HG03520 (cell line): Measurements from ENCODE around the gene ATAD5.
"Not testable (repeated sequence)": the region's sequence is repeated elsewhere in the genome, so short reads cannot be mapped to it uniquely, and the experiment has no call there.

Source experiments
- ATAC-seq: cut with Tn5 transposase; IDR thresholded peaks from one replicate; pipeline ENCODE4 v1.9.1; 2021; ENCODE audit warnings: mild to moderate bottlenecking, moderate library complexity; ENCODE audit not compliant: unreplicated experiment

ATAD5 gene

DNA sequence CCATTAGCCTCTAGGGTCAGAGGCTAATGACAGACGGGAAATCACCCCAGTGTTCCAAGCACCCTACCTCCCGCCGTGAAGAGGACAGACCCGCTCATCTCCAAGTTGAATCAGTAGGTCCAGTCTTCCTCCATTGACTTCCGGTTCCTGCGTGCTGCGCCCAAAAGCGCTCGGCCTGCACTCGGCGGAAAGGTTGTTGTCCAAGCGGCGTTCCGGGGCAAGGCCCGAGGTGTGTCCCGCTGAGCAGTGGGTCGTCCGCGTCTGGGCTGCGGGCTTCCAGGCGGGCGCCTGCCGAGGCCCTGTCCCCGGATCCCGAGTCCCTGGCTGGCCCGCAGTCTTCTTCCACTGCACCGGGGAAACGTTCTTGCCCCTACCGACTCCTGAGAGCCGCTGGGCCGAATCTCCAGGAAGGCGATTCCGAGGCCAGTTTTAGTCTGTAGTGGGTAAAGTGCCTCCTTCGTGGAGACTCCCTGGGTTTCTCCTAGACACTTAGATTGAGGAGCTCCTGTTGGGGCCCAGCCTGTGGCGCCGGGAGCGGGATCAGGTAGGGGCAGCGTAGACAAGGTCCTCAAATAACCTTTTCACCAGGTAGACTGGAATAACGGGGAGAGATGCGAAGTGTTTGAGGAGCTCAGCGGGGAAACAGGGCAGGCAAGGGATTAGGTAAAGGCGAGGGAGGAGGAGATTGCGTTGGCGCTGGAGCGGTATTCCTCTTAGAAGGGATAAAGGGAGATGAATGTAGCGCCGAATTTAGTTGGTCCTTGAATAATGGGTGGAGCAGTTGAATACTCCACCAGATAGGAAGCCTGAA lies 74.5 kb downstream of the ATAD5 start, which contains the start of gene TEFM:
Gene TEFM (minus strand): TSS at position 138 of the 811 bp plus-strand sequence. CDS start 40 bp downstream, at position 98.
- peak; percentile 75 for ATAC-seq

DNA sequence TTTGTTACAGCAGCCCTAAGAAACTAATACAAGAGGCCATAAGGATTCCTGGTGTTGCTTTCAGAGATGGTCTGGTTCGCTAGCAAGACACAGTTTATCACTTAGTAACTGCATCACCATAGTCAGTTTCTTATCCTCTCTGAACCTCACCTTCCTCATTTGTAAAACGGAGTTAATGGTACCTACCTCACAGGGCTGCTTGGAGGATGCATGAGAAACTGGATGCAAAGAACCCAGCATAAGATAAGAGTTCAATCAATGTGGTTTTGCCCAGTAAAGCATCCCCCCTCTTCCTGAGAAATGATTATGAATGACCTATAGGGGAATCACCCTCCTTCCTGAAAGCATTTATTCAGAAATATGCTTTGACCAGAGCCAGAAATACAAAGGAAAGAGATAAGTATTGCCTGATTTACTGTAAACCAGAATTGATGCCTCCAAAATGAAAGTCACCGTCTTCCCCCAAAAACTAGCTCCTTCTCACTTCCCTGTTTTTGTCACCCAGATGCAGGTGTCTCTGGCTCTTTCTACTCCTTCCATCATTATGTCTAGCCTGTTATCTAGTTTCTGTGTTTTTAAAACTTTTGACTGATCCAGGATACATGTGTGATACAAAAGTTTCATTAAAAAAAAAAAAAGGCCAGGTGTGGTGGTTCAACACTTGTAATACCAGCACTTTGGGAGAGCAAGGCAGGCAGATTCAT lies 77.1 kb downstream of the ATAD5 start:
- ATAC-seq: no peak

DNA sequence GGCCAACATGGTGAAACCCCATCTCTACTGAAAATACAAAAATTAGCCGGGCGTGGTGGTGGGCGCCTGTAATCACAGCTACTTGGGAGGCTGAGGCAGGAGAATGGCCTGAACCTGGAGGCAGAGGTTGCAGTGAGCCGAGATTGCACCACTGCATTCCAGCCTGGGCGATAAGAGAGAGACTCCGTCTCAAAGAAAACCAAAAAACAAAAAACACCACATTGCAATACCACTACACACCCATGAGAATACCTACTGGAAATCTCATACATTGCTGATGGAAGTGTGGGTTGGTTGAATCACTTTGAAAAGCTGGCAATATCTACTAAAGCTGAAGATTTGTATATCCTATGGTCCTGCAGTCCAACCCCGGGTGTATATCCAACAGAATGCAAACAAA lies 78.4 kb downstream of the ATAD5 start:
- ATAC-seq: not testable (repeated sequence)

DNA sequence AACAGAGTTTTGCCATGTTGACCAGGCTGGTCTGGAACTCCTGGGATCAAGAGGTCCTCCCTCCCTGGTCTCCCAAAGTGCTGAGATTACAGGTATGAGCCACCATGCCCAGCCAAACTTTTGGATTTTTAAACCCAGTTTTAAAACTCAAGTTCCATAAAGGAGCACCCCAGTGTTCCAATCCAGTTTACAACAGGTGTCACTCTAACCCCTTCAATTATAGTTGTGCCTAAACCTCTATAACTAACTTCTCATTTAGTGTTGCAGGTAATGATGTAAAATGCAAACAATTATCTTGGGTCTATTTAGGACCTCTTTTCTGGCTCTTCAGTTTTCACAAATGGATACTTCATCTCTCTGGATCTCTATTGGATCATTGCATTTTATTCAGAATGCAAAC lies 82.2 kb downstream of the ATAD5 start:
- no peak for ATAC-seq

DNA sequence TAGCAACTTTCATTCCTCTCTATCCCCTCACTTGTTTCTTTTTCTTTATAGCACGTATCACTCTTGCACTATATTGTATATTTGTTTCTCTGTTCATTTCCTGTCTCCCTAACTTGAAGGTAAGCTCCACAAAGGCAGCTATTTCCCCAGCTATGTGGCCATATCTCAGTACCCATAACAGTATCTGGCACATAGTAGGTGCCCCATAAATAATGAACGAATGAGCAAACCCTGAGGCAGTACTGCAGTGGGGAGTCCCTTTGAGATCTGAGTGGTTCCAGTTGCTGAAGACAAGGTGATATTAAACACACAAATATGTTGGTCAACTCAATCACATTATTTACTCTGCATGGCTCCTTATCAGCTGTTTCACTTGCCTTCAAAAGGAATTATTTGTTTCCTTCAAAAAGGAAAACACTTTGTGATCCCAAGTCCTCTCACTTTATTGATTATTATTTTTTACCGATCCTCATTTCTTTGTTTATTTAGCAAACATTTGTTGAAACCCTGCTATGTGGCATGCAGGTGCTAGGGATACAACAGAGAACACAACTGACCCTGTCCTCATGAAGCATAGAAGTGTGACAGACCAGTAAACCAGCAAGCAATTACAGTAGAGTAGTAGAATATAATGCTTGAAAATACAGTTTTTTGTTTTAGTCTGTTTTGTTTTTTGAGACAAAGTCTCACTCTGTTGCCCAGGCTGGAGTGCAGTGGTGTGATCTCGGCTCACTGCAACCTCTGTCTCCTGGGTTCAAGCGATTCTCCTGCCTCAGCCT lies 84.3 kb downstream of the ATAD5 start:
- no peak for ATAC-seq

DNA sequence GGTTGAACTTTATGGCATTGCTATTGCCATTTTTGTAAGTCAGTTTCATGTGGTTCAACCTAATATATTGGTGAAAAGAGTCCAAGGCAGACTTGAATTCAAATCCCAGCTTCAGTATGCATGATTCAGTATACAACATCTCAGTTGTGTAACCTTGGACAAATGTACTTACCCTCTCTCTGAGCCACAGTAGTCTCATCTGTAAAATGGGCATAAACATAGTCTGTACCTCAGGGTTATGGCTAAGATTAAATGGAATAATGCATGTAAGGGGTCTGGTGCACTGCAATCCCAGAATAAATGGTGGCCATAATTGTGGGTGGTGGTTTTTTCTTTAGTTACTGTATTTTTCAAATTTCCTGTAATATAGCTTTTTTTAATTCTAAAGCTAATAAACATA lies 85.3 kb downstream of the ATAD5 start:
- ATAC-seq: no peak

DNA sequence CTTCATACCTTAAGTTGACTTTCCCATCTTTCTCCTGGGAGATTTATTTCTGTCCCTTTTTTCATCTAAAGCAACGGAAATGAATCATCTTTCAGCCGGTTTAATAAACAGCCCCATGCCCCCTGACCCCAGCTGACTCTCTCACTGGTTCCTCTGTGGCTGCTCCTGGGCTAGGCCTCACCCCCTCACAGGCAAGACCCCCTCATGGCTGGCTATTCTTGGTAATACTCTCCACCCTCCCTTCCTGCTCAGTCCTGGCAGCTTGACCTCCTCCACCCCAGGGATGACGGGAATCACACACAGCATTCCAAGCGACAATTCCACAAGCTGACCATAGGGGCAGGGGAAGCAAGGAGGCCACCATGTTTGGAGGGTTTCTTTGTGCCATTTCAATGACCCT lies 88.5 kb downstream of the ATAD5 start:
- no peak for ATAC-seq

DNA sequence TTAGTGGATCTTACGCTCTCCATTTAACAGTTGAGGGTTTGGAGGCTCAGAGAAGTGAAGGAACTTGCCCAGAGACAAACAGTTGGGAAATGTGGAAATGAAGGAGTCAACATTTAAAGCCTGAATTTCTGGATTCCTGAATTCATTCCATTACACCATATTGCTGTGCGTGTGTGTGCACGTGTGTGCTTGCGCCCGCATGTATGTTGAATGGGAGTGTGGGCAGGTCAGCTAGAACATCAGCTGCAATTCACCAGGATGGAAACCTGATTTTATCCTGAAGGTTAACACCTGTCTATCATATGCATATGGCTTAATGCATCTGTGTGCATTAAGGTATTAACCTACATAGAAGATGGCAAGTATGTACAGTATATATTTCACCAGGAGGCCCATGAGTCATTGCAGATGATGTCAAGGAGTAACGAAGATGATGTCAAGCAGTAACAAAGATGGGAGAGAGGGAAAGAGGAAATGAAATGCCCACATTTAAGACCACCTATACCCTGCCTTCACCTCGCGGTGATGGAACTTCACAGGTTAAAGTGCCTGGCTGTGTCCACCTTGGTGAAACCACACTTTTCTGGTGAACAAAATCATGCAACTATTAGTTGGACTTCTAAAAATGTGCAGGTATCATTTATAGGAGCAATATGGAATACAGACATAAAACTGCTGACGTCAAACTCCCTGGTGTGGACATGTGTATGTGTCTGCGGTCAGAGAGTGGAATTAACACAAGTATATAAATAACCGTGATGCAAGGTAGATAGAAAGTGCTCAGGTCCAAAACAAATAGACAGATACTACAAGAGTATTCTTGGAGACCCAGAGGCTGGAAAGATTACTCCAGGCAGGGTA lies 89.1 kb downstream of the ATAD5 start:
- ATAC-seq: no peak

DNA sequence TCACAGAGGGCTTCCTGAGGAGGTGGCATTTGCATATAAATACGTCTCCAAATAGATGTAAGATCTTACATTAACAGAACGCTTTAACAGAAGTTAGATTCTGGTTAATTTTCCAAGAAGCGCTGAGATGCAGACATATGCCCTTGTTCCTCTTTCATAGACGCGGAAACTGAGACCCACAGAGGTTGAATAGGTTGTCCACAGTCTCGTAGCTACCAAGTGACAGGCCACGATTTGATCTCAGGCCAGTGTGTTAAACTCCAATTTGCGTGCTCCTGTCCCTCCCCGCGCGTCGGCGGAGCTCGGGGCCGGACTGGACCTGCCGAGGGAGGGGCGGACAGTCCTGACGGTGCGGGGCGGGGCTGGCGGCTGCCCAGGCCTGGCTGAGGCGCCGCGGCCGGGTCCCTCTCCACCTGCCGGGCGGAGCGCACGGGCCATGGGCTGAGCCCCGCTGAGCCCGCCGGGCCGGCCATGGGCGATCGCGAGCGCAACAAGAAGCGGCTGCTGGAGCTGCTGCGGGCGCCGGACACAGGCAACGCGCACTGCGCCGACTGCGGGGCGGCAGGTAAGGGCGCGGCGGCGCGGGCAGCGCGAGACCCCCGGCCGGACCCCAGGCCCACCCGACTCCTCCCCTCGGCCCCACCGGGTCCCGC lies 89.9 kb downstream of the ATAD5 start, which contains the start of gene ADAP2:
Gene ADAP2 (plus strand): TSS at position 402 of the 653 bp plus-strand sequence. CDS start 70 bp downstream, at position 472.
- ATAC-seq: no peak

DNA sequence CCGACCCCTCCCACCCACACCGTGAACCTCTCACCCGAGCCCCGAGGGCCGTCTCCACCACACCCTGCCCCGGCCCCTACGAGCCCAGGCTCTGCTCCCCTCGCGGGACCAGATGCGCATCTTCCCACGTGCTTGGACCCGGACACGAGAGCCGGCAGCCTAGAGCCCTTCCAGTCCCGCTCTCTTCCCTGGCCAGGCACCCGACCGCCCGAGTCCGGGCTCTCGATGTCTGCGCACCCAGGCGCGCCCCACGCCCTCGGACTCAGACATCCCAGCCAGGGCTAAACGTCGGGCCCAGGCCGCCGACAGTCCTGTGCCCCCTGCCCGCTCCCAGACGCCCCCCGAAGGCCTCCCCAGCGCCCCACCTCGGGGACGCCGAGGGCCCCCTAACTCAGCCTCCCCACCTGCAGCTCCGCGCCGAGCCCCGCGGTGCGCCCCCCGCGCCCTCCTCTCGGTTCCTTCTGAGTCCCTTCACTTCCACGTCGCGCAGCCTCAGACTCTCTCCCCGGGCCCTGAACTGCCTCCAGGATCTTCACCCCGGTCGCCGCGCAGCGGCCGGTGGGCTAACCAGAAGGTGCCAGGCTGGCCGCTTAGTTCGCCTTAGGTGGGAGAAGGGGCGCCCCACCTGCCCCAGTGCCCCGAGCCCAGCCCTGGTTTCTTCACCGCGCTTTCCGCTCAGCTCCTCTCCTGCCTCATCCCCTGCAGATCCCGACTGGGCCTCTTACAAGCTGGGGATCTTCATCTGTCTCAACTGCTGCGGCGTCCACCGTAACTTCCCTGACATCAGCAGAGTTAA lies 90.7 kb downstream of the ATAD5 start:
- no peak for ATAC-seq

DNA sequence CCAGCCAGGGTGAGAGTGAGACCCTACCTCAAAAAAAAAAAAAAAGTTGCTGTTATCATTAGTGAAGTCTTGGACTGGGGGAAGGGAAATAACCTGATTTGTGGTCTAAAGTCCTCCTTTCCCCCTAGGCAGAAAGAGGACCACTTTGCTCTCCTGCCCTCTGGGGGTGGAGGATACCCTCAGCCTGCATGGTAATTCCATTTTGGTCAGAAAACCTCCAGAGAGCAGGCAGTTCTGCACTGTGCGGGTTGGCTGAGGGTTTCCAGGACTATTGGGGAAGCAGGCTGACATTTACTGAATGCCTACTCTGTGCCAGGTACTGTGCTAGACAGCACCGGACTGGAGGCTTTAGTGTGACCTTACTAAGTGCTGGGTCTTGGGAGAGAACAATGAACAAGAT lies 92.6 kb downstream of the ATAD5 start:
- no peak for ATAC-seq

DNA sequence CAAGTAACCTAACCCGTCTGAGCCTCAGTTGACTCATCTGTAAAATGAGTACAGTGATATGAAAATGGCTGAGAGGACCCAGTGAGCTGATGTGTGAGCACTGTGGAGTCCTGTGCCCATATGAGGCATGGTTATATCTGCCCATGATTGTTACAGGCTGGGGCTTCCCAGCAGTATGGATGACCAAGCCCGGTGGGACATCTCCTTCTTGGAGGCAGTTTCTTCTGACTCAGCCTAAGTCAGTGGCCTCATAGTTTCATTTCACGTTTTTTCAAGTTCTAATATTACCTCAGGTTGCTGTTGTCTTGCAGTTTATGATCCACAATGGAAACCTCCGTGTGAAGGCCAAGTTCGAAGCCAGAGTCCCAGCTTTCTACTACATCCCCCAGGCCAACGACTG lies 94.8 kb downstream of the ATAD5 start:
- no peak for ATAC-seq

DNA sequence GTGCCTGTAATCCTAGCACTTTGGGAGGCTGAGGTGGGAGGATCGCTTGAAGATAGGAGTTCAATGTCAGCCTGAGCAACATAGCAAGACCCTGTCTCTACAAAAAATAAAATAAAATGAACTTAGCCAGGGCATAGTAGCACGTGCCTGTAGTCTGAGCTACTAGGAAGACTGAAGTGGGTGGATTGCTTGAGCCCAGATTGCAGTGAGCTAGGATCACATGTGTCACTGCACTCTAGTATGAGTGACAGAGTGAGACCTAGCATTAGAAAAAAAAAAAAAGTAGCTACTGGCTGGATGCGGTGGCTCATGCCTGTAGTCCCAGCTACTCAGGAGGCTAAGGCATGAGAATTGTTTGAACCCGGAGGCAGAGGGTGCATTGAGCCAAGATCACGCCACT lies 96.0 kb downstream of the ATAD5 start:
- ATAC-seq: no peak

DNA sequence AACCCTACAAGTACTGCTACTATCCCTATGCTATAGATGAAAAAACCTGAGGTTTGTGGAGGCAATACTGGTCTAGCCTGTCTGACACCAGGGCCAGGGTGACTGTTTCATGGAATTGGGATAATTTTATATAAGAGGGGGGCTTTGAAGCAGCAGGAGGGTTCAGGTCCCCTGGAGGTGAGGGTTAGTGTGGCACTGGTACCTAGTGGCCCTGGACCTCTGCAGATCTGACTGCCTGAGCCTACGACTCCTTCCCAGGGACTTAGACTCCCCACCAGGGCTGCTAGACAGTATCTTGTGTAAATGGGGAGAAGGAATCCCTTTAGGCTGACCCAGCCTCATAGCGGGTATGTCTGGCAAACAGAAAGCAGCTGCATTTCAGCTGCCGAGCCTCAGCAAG lies 96.8 kb downstream of the ATAD5 start:
- no peak for ATAC-seq

DNA sequence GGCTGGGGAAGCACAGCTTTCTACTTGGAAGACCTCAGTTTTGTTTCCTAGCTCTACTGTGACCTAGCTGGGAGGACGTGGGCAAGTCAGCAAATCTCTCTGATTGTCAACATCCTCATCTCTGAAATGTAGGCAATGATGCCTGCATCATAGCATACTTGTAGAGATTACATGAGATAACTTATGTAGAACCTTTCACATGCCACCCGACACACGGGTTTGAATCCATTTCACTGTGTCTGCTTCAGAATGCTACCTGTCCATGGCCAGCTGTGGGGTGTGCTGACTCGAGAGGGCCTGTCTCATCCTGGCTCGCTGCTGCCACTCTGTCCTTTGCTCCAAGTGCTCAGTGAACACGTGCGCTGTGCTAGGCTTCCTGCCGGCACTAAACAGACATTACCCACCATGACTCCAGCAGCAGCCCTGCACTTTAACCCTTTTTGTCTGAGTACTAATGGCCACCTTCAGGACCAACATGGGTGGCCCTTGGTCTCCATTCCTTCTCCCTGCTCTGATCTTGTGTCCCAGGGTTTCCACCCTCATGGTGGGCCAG lies 97.4 kb downstream of the ATAD5 start:
- ATAC-seq: no peak

DNA sequence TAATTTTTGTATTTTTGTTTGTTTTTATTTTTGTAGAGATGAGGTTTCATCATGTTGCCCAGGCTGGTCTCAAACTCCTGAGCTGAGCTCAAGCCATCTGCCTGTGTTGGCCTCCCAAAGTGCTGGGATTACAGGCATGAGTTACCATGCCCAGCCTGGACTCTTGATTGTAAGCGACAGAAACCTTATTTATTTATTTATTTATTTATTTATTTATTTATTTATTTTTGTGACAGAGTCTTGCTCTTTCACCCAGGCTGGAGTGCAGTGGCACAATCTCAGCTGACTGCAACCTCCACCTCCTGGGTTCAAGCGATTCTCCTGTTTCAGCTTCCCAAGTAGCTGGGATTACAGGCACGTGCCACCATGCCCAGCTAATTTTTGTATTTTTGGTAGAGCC lies 98.1 kb downstream of the ATAD5 start:
- not testable (repeated sequence) for ATAC-seq

DNA sequence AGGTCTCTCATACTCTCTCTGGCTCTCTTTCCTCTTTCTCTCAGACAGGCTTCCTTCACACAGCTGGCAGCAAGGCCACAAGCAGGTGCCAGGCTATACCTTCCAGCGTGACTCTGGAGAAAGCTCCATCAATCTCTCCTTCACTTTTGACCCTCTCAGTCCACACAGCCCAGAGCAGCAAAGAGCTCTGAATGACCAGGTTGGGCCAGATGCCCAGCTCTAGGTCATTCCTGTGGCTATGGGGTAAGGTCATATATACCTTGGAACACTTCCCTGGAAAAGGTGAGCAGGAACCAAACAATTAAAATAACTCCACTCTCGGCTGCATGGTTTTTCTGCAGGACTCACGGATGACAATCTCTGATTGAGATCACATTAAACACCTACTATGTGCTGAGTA lies 98.7 kb downstream of the ATAD5 start:
- no peak for ATAC-seq

DNA sequence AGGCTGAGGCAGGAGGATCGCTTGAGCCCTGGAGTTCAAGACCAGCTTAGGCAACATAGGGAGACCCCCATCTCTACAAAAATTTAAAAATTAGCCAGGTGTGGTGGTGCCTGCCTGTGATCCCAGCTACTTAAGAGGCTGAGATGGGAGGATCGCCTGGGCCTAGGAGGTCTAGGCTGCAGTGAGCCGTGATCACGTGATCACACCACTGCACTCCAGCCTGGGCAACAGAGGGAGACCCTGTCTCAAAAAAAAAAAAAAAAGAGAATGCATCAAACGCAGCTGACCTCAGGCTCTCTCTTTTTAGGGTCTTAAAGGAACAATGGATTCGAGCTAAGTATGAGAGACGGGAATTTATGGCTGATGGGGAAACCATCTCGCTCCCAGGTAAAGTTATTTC lies 99.8 kb downstream of the ATAD5 start:
- not testable (repeated sequence) for ATAC-seq

DNA sequence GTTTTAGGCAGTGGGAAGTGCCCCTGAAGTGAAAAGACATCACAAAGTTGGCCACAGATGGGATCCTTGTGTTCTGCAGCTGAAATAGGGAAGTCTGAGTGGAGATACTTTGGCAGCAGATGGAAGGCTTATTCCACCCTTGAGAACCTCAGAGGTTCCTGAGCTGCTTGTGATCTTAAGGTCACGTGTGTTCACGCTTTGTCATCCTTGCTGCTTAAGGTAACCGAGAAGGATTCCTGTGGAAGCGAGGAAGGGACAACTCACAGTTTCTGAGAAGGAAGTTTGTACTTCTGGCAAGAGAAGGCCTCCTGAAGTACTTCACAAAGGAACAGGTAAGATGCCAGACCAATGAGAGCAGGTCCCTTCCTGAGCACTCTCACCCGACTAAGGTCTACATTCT lies 102.2 kb downstream of the ATAD5 start:
- no peak for ATAC-seq
